H1 (cell line): ENCODE data around the gene SAXO1. TPM values are rescaled to one million over a fixed set of nuclear protein-coding genes. Genes with fewer than 3 reads are reported as not detected.

ENCODE experiments used
- CTCF ChIA-PET: fragments of 300-600 bp; sonication (Branson Sonifier 250); formaldehyde crosslinking; loops from one replicate; lab custom pipeline; 2021; ENCODE audit not compliant: partially characterized antibody; lab: Charles Lee
- POLR2A ChIA-PET: fragments of 300-600 bp; sonication (Branson Sonifier 250); formaldehyde crosslinking; loops from one replicate; lab custom pipeline; 2021; ENCODE audit warnings: inconsistent platforms; ENCODE audit not compliant: partially characterized antibody; lab: Charles Lee
- DNase-seq, 2 experiments: peaks; one replicate each; pipeline versions ENCODE4 v3.0.0 to v3.0.0-alpha.2; 2010 to 2022; ENCODE audit warnings: low spot score in 2 of 2, low read depth in 1 of 2, mixed read lengths in 1 of 2
- FAIRE-seq: peaks from 2 replicates; lab custom pipeline; 2011; peaks lifted over from hg19 to GRCh38; lab: Jason Lieb, UNC
- H2AFZ ChIP-seq: 2 replicates; pipeline ENCODE4 v1.8.1; 2012; ENCODE audit warnings: low read length, inconsistent platforms
- H2AK5ac ChIP-seq: 2 replicates; pipeline ENCODE4 v1.6.1; 2013; ENCODE audit warnings: low read depth, low read length
- H2BK120ac ChIP-seq: replicated peaks from 2 replicates; pipeline ENCODE3; 2013; ENCODE audit warnings: low read depth, low read length, inconsistent platforms
- H2BK12ac ChIP-seq: 2 replicates; pipeline ENCODE4 v1.6.1; 2013; ENCODE audit warnings: low read depth, low read length
- H2BK15ac ChIP-seq: 2 replicates; pipeline ENCODE4 v1.6.1; 2013; ENCODE audit warnings: low read length
- H2BK20ac ChIP-seq: 2 replicates; pipeline ENCODE4 v1.6.1; 2013; ENCODE audit warnings: low read length
- H2BK5ac ChIP-seq: 2 replicates; pipeline ENCODE4 v1.6.1; 2013; ENCODE audit warnings: low read depth, low read length
- H3K14ac ChIP-seq: 2 replicates; pipeline ENCODE4 v1.6.1; 2013; ENCODE audit warnings: inconsistent platforms; ENCODE audit not compliant: insufficient read length
- H3K18ac ChIP-seq: 2 replicates; pipeline ENCODE4 v1.6.1; 2013; ENCODE audit warnings: low read length; ENCODE audit errors: extremely low read depth
- H3K23ac ChIP-seq: 2 replicates; pipeline ENCODE4 v1.6.1; 2013; ENCODE audit warnings: inconsistent platforms; ENCODE audit not compliant: insufficient read length
- H3K23me2 ChIP-seq: 2 replicates; pipeline ENCODE4 v1.6.1; 2013; ENCODE audit warnings: low read depth, low read length
- H3K27ac ChIP-seq: 2 replicates; pipeline ENCODE4 v1.6.1; 2011; ENCODE audit warnings: low read depth, low read length, inconsistent platforms
- H3K27me3 ChIP-seq, 4 experiments: replicated peaks in 1 of 4; 1 replicate in 1 of 4; 2 replicates in 3 of 4; pipeline versions ENCODE4 v1.6.1 to v1.8.1; 2011 to 2013; ENCODE audit warnings: low read length in 3 of 4, mild to moderate bottlenecking in 3 of 4, inconsistent platforms in 2 of 4, mixed read lengths in 2 of 4, moderate library complexity in 1 of 4; ENCODE audit not compliant: control insufficient read depth in 3 of 4, insufficient read depth in 3 of 4; ENCODE audit errors: extremely low read depth in 1 of 4
- H3K36me3 ChIP-seq, 4 experiments: 2 replicates each; pipeline versions ENCODE4 v1.6.1 to v1.8.1; 2011 to 2013; ENCODE audit warnings: mild to moderate bottlenecking in 4 of 4, low read length in 3 of 4, moderate library complexity in 2 of 4, control low read depth in 1 of 4, inconsistent platforms in 1 of 4; ENCODE audit not compliant: insufficient read depth in 4 of 4, control insufficient read depth in 2 of 4
- H3K4ac ChIP-seq: replicated peaks from 2 replicates; pipeline ENCODE3; 2013; ENCODE audit warnings: low read length, low read depth, mixed read lengths, inconsistent platforms; ENCODE audit not compliant: insufficient read length
- H3K4me1 ChIP-seq, 4 experiments: replicated peaks in 1 of 4; 1 replicate in 1 of 4; 2 replicates in 3 of 4; pipeline versions ENCODE4 v1.6.1 to v1.8.1; 2011 to 2013; ENCODE audit warnings: low read length in 3 of 4, inconsistent platforms in 2 of 4, mixed read lengths in 1 of 4; ENCODE audit not compliant: insufficient read depth in 4 of 4, control insufficient read depth in 3 of 4
- H3K4me2 ChIP-seq, 2 experiments: 2 replicates each; pipeline versions ENCODE4 v1.6.1 to v1.8.1; 2011 to 2013; ENCODE audit warnings: low read depth in 2 of 2, low read length in 2 of 2, control low read depth in 1 of 2, inconsistent platforms in 1 of 2, mild to moderate bottlenecking in 1 of 2; ENCODE audit not compliant: insufficient read depth in 1 of 2
- H3K4me3 ChIP-seq, 4 experiments: fragments of 200-600, 300-600 bp in 1 of 4; sonication (generic), shearing (Covaris generic), sonication (Bioruptor Twin) in 1 of 4; 2 replicates each; pipeline versions ENCODE4 v1.5.1 to v1.8.1; 2011 to 2016; ENCODE audit warnings: low read length in 4 of 4, low read depth in 3 of 4, control low read depth in 2 of 4, inconsistent platforms in 2 of 4, mild to moderate bottlenecking in 2 of 4, mixed read lengths in 1 of 4, moderate library complexity in 1 of 4; ENCODE audit not compliant: insufficient read depth in 2 of 4; ENCODE audit errors: extremely low read depth in 1 of 4
- H3K56ac ChIP-seq: replicated peaks from 2 replicates; pipeline ENCODE3; 2013; ENCODE audit warnings: low read depth, mild to moderate bottlenecking, mixed read lengths, low read length, inconsistent platforms; ENCODE audit not compliant: insufficient read length
- H3K79me1 ChIP-seq: 2 replicates; pipeline ENCODE4 v1.6.1; 2013; ENCODE audit warnings: low read depth, low read length, control low read depth
- H3K79me2 ChIP-seq, 2 experiments: 2 replicates each; pipeline versions ENCODE4 v1.6.1 to v1.8.1; 2012 to 2013; ENCODE audit warnings: low read length in 2 of 2, mild to moderate bottlenecking in 2 of 2, inconsistent platforms in 1 of 2; ENCODE audit not compliant: insufficient read depth in 2 of 2, control insufficient read depth in 1 of 2
- H3K9ac ChIP-seq, 4 experiments: replicated peaks in 1 of 4; 1 replicate in 1 of 4; 2 replicates in 3 of 4; pipeline versions ENCODE4 v1.6.1 to v1.8.1; 2011 to 2013; ENCODE audit warnings: low read depth in 3 of 4, low read length in 3 of 4, control low read depth in 2 of 4, mild to moderate bottlenecking in 2 of 4, moderate library complexity in 2 of 4, inconsistent platforms in 1 of 4; ENCODE audit errors: extremely low read depth in 1 of 4
- H3K9me3 ChIP-seq, 2 experiments: 2 replicates each; pipeline versions ENCODE4 v1.6.1 to v1.8.1; 2012 to 2013; ENCODE audit warnings: mild to moderate bottlenecking in 2 of 2, moderate library complexity in 2 of 2, control low read depth in 1 of 2, inconsistent platforms in 1 of 2, low read depth in 1 of 2, low read length in 1 of 2, mixed read lengths in 1 of 2; ENCODE audit not compliant: insufficient read depth in 2 of 2
- H4K20me1 ChIP-seq, 2 experiments: replicated peaks in 1 of 2; 2 replicates each; pipeline versions ENCODE3 to v1.8.1; 2011 to 2013; ENCODE audit warnings: inconsistent platforms in 2 of 2, low read length in 2 of 2, mild to moderate bottlenecking in 1 of 2; ENCODE audit not compliant: insufficient read depth in 2 of 2, control insufficient read depth in 1 of 2
- H4K5ac ChIP-seq: 2 replicates; pipeline ENCODE4 v1.6.1; 2013; ENCODE audit warnings: low read length, low read depth, mixed read lengths, inconsistent platforms; ENCODE audit not compliant: insufficient read length
- H4K8ac ChIP-seq: 2 replicates; pipeline ENCODE4 v1.8.0; 2013; ENCODE audit warnings: mild to moderate bottlenecking, moderate library complexity, low read length, inconsistent platforms; ENCODE audit not compliant: insufficient read depth; ENCODE audit errors: extremely low read depth
- H4K91ac ChIP-seq: replicated peaks from 2 replicates; pipeline ENCODE3; 2013; ENCODE audit warnings: low read length, mixed read lengths, inconsistent platforms; ENCODE audit not compliant: insufficient read length
- ASH2L ChIP-seq: fragments of 200-600, 300-600 bp; sonication (generic); IDR thresholded peaks from one replicate; pipeline ENCODE4 v1.7.1; 2017; ENCODE audit warnings: low read length
- CBX8 ChIP-seq: fragments of 300-800, 300-1000 bp; sonication (generic); IDR thresholded peaks from 2 replicates; pipeline ENCODE4 v1.7.1; 2016; ENCODE audit warnings: low read depth, low read length, borderline replicate concordance
- GABPA ChIP-seq: IDR thresholded peaks from 2 replicates; pipeline ENCODE4 v1.6.1; 2011; ENCODE audit warnings: mild to moderate bottlenecking, low read length, moderate library complexity, borderline replicate concordance; ENCODE audit not compliant: insufficient read depth
- KDM1A ChIP-seq: fragments of 200-600, 300-600 bp; sonication (generic); IDR thresholded peaks from 2 replicates; pipeline ENCODE4 v1.7.1; 2016; ENCODE audit warnings: mild to moderate bottlenecking, low read length, borderline replicate concordance
- RBBP5 ChIP-seq: IDR thresholded peaks from 2 replicates; pipeline ENCODE4 v1.7.1; 2012; ENCODE audit warnings: low read depth, mild to moderate bottlenecking, inconsistent platforms, low read length, moderate library complexity, borderline replicate concordance
- RNF2 ChIP-seq: fragments of 200-900, 300-1000 bp; sonication (generic); IDR thresholded peaks from 2 replicates; pipeline ENCODE4 v1.7.1; 2016; ENCODE audit warnings: borderline replicate concordance, low read depth, mild to moderate bottlenecking, antibody characterized with exemption, low read length; ENCODE audit not compliant: poor library complexity, severe bottlenecking; ENCODE audit errors: missing control alignments
- SAP30 ChIP-seq: fragments of 300-600 bp; sonication (generic); IDR thresholded peaks from 2 replicates; pipeline ENCODE4 v1.7.1; 2012; ENCODE audit warnings: low read length, moderate library complexity, mild to moderate bottlenecking, inconsistent platforms; ENCODE audit not compliant: insufficient read depth, insufficient replicate concordance
- SIRT6 ChIP-seq: IDR thresholded peaks from one replicate; pipeline ENCODE4 v1.7.1; 2012; ENCODE audit warnings: low read length, inconsistent platforms
- SUZ12 ChIP-seq: fragments of 200-600 bp; sonication (generic); IDR thresholded peaks from 2 replicates; pipeline ENCODE4 v1.6.1; 2012; ENCODE audit warnings: mild to moderate bottlenecking, inconsistent platforms, low read length, moderate library complexity, mixed read lengths
- USF2 ChIP-seq: IDR thresholded peaks from 2 replicates; pipeline ENCODE4 v1.6.1; 2011; ENCODE audit warnings: low read length, improper control_type of control experiment
- YY1 ChIP-seq: IDR thresholded peaks from 2 replicates; pipeline ENCODE4 v1.6.1; 2011; ENCODE audit warnings: low read depth, mild to moderate bottlenecking, low read length
- WGBS, 2 experiments: shearing (Covaris generic) in 1 of 2; methylation state at CpG; one replicate each; pipeline versions ENCODE4 v1.1.6 to v1.1.7; 2013 to 2015; ENCODE audit warnings: low lambda C conversion rate in 2 of 2, mixed read lengths in 2 of 2, inconsistent platforms in 1 of 2, low coverage in 1 of 2, missing lambda C conversion rate in 1 of 2; ENCODE audit not compliant: insufficient replicate concordance in 2 of 2, insufficient coverage in 1 of 2, insufficient read length in 1 of 2; ENCODE audit errors: extremely low coverage in 1 of 2, missing lambda C conversion rate in 1 of 2; 5-methylcytosine and 5-hydroxymethylcytosine counted together
- polyA plus RNA-seq, 7 experiments: library from polyadenylated mRNA; depleted of rRNA in 3 of 7; stranded (reverse) in 5 of 7; unstranded in 2 of 7; fragments of >200 nt in 5 of 7; fragments of 200-250 nt in 2 of 7; gene quantifications; 1 replicate in 5 of 7; 2 replicates in 1 of 7; 4 replicates in 1 of 7; pipeline versions ENCODE4 v1.2.1 to v1.2.3, GENCODE V29; 2011 to 2013; ENCODE audit warnings: missing spikeins in 2 of 7, mixed read lengths in 2 of 7
- total RNA-seq: library from RNA; stranded (reverse); fragmentation: NEBNext Ultra II Directional; extraction: Animal tissue kit (Norgen Biotek cat#: 25700); gene quantifications from 2 replicates; pipeline ENCODE4 v1.2.1, GENCODE V29; 2021

SAXO1 gene
- total and polyA plus RNA-seq, 2 of the 8 experiments (the other 6 are each of a cell fraction or from before 2014, with no cell fraction given): 0.11 to 0.20 TPM

GRCh38 chr9:19022206-19022605 lies 10.8 kb downstream of the SAXO1 start:
- POLR2A ChIA-PET: no interaction called here
- CTCF ChIA-PET: interaction anchor here (0.6 to 1.7 kb wide), 2 partner anchors 8 to 507 kb away, joined by 3 to 5 read pairs; no protein-coding TSS in a partner anchor

More at GRCh38 chr9:19022206-19022605, 10.8 kb downstream of the SAXO1 start:
- WGBS, 2 experiments: 89% methylated on average over 2 of the region's 2 CpGs; no CpG with 5 or more reads in 1 of the 2 experiments
- Histone ChIP-seq H3K4me2 (no peak overlapping the region), H3K27ac (no peak overlapping the region), H4K20me1 (no peaks in the 10 kb centered on the region), H4K91ac (no peak overlapping the region), H4K8ac (no peak overlapping the region), H2BK120ac (no peak overlapping the region), H3K4ac (no peak overlapping the region), H2BK12ac (no peak overlapping the region), H3K79me1 (no peaks in the 10 kb centered on the region), H2BK15ac (no peak overlapping the region), H3K4me1 (no peaks in the 10 kb centered on the region), H3K9ac (no peak overlapping the region), H3K79me2 (no peaks in the 10 kb centered on the region), H4K5ac (no peak overlapping the region), H2AK5ac (no peak overlapping the region), H2BK5ac (no peak overlapping the region), H2BK20ac (no peak overlapping the region), H3K9me3 (no peaks in the 10 kb centered on the region), H3K36me3 (no peaks in the 10 kb centered on the region), H3K14ac (no peak overlapping the region), H3K23ac (no peak overlapping the region), H3K18ac (no peak overlapping the region), H3K4me3 (no peak overlapping the region), H3K23me2 (no peaks in the 10 kb centered on the region), H2AFZ (no peak overlapping the region), H3K56ac (no peak overlapping the region), H3K27me3 (no peaks in the 10 kb centered on the region)
- DNase-seq (no peak), FAIRE-seq (no peak)
- TF ChIP-seq RNF2 (no peak), SUZ12 (no peak), USF2 (no peak), SAP30 (no peak), ASH2L (no peak), CBX8 (no peak), KDM1A (no peak), RBBP5 (no peak), GABPA (no peak), SIRT6 (no peak), YY1 (no peak)
